Endothelial cell of umbilical vein (primary cell): ENCODE results near the gene CCDC59. TPM values are rescaled to one million over a fixed set of nuclear protein-coding genes. Genes with fewer than 3 reads are reported as not detected.
A peak's percentile ranks its signal among the peaks of the same experiment; 100 is the strongest.

Experiments used
- BruUV-seq: library from RNA; stranded (reverse); fragments of 400-500 nt; replicated peaks from 2 replicates; lab custom pipeline; 2021; lab: Mats Ljungman, UMichigan
- CTCF ChIA-PET: fragments of 300-600, 350-600 bp; sonication (Branson Sonifier 250); formaldehyde crosslinking; loops from one replicate; lab custom pipeline; 2021; ENCODE audit warnings: antibody characterized with exemption, inconsistent platforms; lab: Charles Lee
- POLR2A ChIA-PET: fragments of 300-600, 350-600 bp; sonication (Branson Sonifier 250); formaldehyde crosslinking; loops from one replicate; lab custom pipeline; 2021; ENCODE audit warnings: antibody characterized with exemption, inconsistent platforms; lab: Charles Lee
- DNase-seq: peaks from one replicate; pipeline ENCODE4 v3.0.0-alpha.2; 2011; ENCODE audit warnings: low read depth, low spot score
- FAIRE-seq: peaks from 2 replicates; lab custom pipeline; 2011; peaks lifted over from hg19 to GRCh38; lab: Jason Lieb, UNC
- H2AFZ ChIP-seq: 2 replicates; pipeline ENCODE4 v1.6.0; 2012; ENCODE audit warnings: low read depth, low read length, control low read depth, inconsistent platforms
- H3K27ac ChIP-seq: 2 replicates; pipeline ENCODE4 v1.5.1; 2011; ENCODE audit warnings: low read depth, mild to moderate bottlenecking, control low read depth, low read length, moderate library complexity; ENCODE audit not compliant: insufficient read depth
- H3K27me3 ChIP-seq, 2 experiments: 2 replicates each; pipeline versions ENCODE4 v1.6.0 to v1.6.1; 2011; ENCODE audit warnings: low read length in 2 of 2, mixed read lengths in 1 of 2; ENCODE audit not compliant: control insufficient read depth in 2 of 2, insufficient read depth in 2 of 2
- H3K36me3 ChIP-seq, 2 experiments: 2 replicates in 1 of 2; 3 replicates in 1 of 2; pipeline ENCODE4 v1.5.1; 2011; ENCODE audit warnings: low read length in 2 of 2, mild to moderate bottlenecking in 1 of 2, moderate library complexity in 1 of 2; ENCODE audit not compliant: control insufficient read depth in 2 of 2, insufficient read depth in 2 of 2; ENCODE audit errors: extremely low read depth in 1 of 2
- H3K4me1 ChIP-seq: 3 replicates; pipeline ENCODE4 v1.5.1; 2011; ENCODE audit warnings: mild to moderate bottlenecking, low read length; ENCODE audit not compliant: control insufficient read depth, insufficient read depth; ENCODE audit errors: extremely low read depth
- H3K4me2 ChIP-seq: 2 replicates; pipeline ENCODE4 v1.6.1; 2011; ENCODE audit warnings: low read length, control low read depth, mixed read lengths; ENCODE audit not compliant: insufficient read depth
- H3K4me3 ChIP-seq, 3 experiments: fragments of 200-600 bp in 1 of 3; sonication (generic), shearing (Covaris generic) in 1 of 3; replicated peaks in 1 of 3; 2 replicates each; pipeline ENCODE4 v1.5.1; 2011 to 2016; ENCODE audit warnings: control low read depth in 3 of 3, low read length in 3 of 3, mild to moderate bottlenecking in 2 of 3, inconsistent platforms in 1 of 3, low read depth in 1 of 3, moderate library complexity in 1 of 3; ENCODE audit not compliant: insufficient read depth in 1 of 3
- H3K79me2 ChIP-seq: 2 replicates; pipeline ENCODE4 v1.6.0; 2012; ENCODE audit warnings: low read length, inconsistent platforms; ENCODE audit not compliant: control insufficient read depth, insufficient read depth
- H3K9ac ChIP-seq: replicated peaks from 2 replicates; pipeline ENCODE3; 2011; ENCODE audit warnings: low read length, control low read depth; ENCODE audit not compliant: insufficient read depth; ENCODE audit errors: extremely low read depth
- H3K9me1 ChIP-seq: replicated peaks from 3 replicates; pipeline ENCODE4 v1.6.0; 2011; ENCODE audit warnings: mild to moderate bottlenecking, low read length; ENCODE audit not compliant: control insufficient read depth, insufficient read depth; ENCODE audit errors: extremely low read depth
- H3K9me3 ChIP-seq: replicated peaks from 2 replicates; pipeline ENCODE4 v1.5.1; 2012; ENCODE audit warnings: low read length, inconsistent platforms; ENCODE audit not compliant: control insufficient read depth, insufficient read depth
- H4K20me1 ChIP-seq: replicated peaks from 2 replicates; pipeline ENCODE3; 2011; ENCODE audit warnings: mild to moderate bottlenecking, low read length; ENCODE audit not compliant: control insufficient read depth, insufficient read depth; ENCODE audit errors: extremely low read depth
- EZH2 ChIP-seq: IDR thresholded peaks from 2 replicates; pipeline ENCODE4 v1.6.1; 2012; ENCODE audit warnings: borderline replicate concordance, low read depth, mild to moderate bottlenecking, moderate library complexity, low read length, inconsistent platforms; ENCODE audit not compliant: severe bottlenecking
- FOS ChIP-seq: IDR thresholded peaks from 2 replicates; pipeline ENCODE4 v1.6.1; 2011; ENCODE audit warnings: mild to moderate bottlenecking, low read length, moderate library complexity, borderline replicate concordance; ENCODE audit not compliant: insufficient read depth
- GATA2 ChIP-seq: IDR thresholded peaks from 2 replicates; pipeline ENCODE4 v1.7.0; 2011; ENCODE audit warnings: low read depth, mild to moderate bottlenecking, moderate library complexity, mixed read lengths, low read length; ENCODE audit not compliant: insufficient read length, insufficient read depth
- dilution Hi-C: fragments of 300-500 bp; cut with MboI; formaldehyde crosslinking; loops from one replicate; pipeline ENCODE4 v1.15.0; 2019; ENCODE audit warnings: low sequenced_read_pairs; ENCODE audit not compliant: extremely low pct_ligation_motif_present
- intact Hi-C: fragments of 100-400 bp; cut with micrococcal nuclease; formaldehyde crosslinking; loops from one replicate; pipeline ENCODE4 v1.10.0; 2022
- polyA plus RNA-seq, 4 experiments: library from polyadenylated mRNA; depleted of rRNA in 3 of 4; stranded (reverse) in 3 of 4; unstranded in 1 of 4; fragments of >200 nt; gene quantifications; 2 replicates each; pipeline versions ENCODE4 v1.2.1 to v1.2.3, GENCODE V29; 2011 to 2012; ENCODE audit warnings: missing spikeins in 1 of 4
- total RNA-seq: library from RNA; stranded (reverse); gene quantifications from 2 replicates; pipeline ENCODE4 v1.2.3, GENCODE V29; 2021
- TF ChIP-seq, protein P1 (sequence below): IDR thresholded peaks from 2 replicates; pipeline ENCODE4 v1.6.1; 2011; ENCODE audit not compliant: insufficient read depth, insufficient read length
- TF ChIP-seq, protein P2 (sequence below), 2 donors: IDR thresholded peaks; 1 replicate in 1 of 2; 2 replicates in 1 of 2; pipeline ENCODE4 v1.5.1; 2011; ENCODE audit warnings: low read length in 2 of 2, mild to moderate bottlenecking in 2 of 2, moderate library complexity in 2 of 2, control low read depth in 1 of 2, inconsistent platforms in 1 of 2, low read depth in 1 of 2; ENCODE audit not compliant: insufficient read depth in 1 of 2; ENCODE audit errors: extremely low read depth in 1 of 2

CCDC59 gene
- total and polyA plus RNA-seq, 2 donors (not counting 3 experiments of a cell fraction or from before 2014, with no cell fraction given): 12.1 to 45.4 TPM

DNA sequence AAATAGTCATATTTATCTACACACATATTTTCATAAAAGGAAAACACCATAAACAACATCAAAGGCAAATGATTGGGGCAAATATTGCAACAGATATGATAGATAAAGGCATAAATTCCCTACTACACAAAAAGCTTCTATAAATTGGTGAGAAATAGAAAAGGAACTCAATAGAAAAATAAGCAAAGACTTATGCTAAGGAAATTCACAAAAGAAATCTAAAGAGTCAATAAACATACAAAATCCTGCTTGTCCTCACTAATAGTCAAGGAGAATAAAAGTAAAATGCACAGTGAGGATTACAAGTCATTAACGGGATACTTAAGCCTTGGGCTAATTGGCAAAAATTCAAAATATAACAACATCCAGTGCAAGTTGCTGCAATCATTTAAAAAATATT is 30.3 kb downstream of the CCDC59 start:
- no TSS peak for BruUV-seq
- Histone ChIP-seq H3K4me1 (no peaks in the 10 kb centered on the region), H3K36me3 (no peaks in the 10 kb centered on the region), H3K79me2 (no peaks in the 10 kb centered on the region), H3K9me1 (no peaks in the 10 kb centered on the region), H3K9me3 (no peaks in the 10 kb centered on the region), H3K27ac (no peak overlapping the region), H4K20me1 (no peaks in the 10 kb centered on the region), H3K4me3 (no peak overlapping the region), H3K4me2 (no peak overlapping the region), H2AFZ (no peak overlapping the region), H3K9ac (no peak overlapping the region), H3K27me3 (no peaks in the 10 kb centered on the region)
- DNase-seq: no peak
- POLR2A ChIA-PET: no interaction called here
- FAIRE-seq: no peak
- intact Hi-C loops (loop anchor here (1.0 kb wide), 1 partner anchor 684 kb away; no protein-coding TSS in a partner anchor), dilution Hi-C loops (no loop called here)
- no peak for TF ChIP-seq EZH2
- CTCF ChIA-PET: interaction anchor here (1.2 to 4.5 kb wide), 3 partner anchors 13 to 717 kb away, joined by 3 to 23 read pairs (median 3); no protein-coding TSS in a partner anchor

DNA sequence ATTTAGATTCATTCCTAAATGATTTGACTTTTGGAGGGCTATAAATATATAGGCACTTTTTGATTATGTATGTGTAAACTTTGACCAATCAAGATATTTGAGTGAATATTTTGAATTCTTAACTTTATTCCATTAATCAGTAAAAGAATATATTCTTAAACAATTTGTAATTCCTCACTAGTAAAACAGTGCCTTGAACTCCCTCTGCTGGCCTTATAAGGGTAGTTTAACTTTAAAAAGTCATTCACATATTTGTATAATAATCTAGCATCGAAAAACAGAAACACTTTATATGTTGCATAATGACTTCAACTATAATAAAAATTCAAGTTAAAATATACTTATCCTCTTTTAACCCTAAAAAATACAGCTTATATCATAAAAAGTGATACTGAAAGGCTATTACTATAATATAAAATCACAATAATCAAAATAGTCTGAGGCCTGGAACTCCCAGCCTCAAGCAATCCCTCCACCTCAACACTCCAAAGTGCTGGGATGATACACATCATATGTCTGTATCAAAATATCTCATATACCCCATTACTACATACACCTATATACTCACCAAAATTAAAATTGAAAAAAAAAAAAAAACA is 31.2 kb downstream of the CCDC59 start:
- CTCF ChIA-PET: interaction anchor here (1.2 to 4.5 kb wide), 2 partner anchors 13 to 683 kb away, joined by 3 to 23 read pairs; no protein-coding TSS in a partner anchor

More for the DNA sequence above, 31.2 kb downstream of the CCDC59 start:
- H3K27me3 ChIP-seq: no peaks in the 10 kb centered on the region
- BruUV-seq: no TSS peak
- DNase-seq (peak; percentile 28), FAIRE-seq (peak; percentile 21)
- no peak overlapping the region for H2AFZ ChIP-seq
- intact Hi-C loops: loop anchor here (1.0 kb wide), 1 partner anchor 683 kb away; no protein-coding TSS in a partner anchor
- no peaks in the 10 kb centered on the region for H3K4me1 ChIP-seq
- POLR2A ChIA-PET: no interaction called here
- H3K9me1 ChIP-seq: no peaks in the 10 kb centered on the region
- no peak overlapping the region for H3K27ac ChIP-seq
- H3K4me2 ChIP-seq: no peak overlapping the region
- H3K36me3 ChIP-seq: no peaks in the 10 kb centered on the region
- H3K79me2 ChIP-seq: no peaks in the 10 kb centered on the region
- no peak overlapping the region for H3K9ac ChIP-seq
- dilution Hi-C loops: no loop called here
- no peaks in the 10 kb centered on the region for H3K9me3 ChIP-seq
- H3K4me3 ChIP-seq: no peak overlapping the region
- TF ChIP-seq GATA2 (no peak), FOS (no peak)
- TF ChIP-seq, protein P1, sequence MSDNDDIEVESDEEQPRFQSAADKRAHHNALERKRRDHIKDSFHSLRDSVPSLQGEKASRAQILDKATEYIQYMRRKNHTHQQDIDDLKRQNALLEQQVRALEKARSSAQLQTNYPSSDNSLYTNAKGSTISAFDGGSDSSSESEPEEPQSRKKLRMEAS: no peak
- TF ChIP-seq, protein P2, sequence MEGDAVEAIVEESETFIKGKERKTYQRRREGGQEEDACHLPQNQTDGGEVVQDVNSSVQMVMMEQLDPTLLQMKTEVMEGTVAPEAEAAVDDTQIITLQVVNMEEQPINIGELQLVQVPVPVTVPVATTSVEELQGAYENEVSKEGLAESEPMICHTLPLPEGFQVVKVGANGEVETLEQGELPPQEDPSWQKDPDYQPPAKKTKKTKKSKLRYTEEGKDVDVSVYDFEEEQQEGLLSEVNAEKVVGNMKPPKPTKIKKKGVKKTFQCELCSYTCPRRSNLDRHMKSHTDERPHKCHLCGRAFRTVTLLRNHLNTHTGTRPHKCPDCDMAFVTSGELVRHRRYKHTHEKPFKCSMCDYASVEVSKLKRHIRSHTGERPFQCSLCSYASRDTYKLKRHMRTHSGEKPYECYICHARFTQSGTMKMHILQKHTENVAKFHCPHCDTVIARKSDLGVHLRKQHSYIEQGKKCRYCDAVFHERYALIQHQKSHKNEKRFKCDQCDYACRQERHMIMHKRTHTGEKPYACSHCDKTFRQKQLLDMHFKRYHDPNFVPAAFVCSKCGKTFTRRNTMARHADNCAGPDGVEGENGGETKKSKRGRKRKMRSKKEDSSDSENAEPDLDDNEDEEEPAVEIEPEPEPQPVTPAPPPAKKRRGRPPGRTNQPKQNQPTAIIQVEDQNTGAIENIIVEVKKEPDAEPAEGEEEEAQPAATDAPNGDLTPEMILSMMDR (IDR thresholded peaks at IDR 0.05; ENCODE audit: extremely low read depth in 1 of 2, insufficient read depth in 1 of 2, low read depth in 1 of 2, low read length in 2 of 2): peak; percentile 14 to 24
- no peaks in the 10 kb centered on the region for H4K20me1 ChIP-seq
